ENCODE measurements around the gene TNK2. TPM values are rescaled to one million over a fixed set of nuclear protein-coding genes. Genes with fewer than 3 reads are reported as not detected.

The TNK2 gene
- total and polyA plus RNA-seq, 2 of the 13 experiments (the other 11 are each of a cell fraction or from before 2014, with no cell fraction given) = 4.6 to 5.8 TPM

DNA sequence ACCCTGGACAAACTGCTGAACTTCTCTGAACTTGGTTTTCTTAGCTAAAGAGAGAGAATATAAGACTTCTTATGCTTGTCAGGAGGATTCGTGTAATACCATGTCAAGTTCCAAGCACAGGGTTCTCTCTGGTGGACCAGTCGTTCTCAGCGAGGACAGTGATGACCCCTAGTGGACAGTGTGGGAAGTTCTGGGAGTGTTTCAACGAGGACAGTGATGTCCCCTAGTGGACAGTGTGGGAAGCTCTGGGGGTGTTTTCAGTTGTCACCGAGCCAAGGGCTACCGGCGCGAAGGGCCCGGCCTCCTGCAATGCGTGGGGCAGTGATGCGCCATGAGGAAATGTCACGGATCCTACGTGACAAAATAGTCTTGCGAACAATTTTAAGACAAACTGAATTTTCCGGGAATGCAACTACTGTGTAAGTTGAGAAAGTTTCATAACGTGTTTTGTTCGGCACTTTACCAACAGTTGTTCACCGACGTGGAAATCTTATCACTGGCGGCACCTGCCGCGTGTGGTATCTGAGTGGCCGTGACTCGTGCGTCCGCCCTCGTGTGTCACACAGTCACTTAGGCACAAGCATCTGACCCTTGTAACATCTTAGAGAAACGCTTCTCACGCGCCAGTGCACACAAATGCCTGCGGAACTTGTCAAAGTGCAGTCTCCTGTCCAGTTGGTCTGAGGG, 57.4 kb downstream of the TNK2 start (continued):
- no peak for TF ChIP-seq ZNF607 (CRISPR knock-in tag; IDR thresholded peaks at IDR 0.05; ENCODE audit: borderline replicate concordance)
- TF ChIP-seq, protein P1, sequence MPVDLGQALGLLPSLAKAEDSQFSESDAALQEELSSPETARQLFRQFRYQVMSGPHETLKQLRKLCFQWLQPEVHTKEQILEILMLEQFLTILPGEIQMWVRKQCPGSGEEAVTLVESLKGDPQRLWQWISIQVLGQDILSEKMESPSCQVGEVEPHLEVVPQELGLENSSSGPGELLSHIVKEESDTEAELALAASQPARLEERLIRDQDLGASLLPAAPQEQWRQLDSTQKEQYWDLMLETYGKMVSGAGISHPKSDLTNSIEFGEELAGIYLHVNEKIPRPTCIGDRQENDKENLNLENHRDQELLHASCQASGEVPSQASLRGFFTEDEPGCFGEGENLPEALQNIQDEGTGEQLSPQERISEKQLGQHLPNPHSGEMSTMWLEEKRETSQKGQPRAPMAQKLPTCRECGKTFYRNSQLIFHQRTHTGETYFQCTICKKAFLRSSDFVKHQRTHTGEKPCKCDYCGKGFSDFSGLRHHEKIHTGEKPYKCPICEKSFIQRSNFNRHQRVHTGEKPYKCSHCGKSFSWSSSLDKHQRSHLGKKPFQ (CRISPR knock-in tag; IDR thresholded peaks at IDR 0.05; ENCODE audit: insufficient replicate concordance) = no peak
- no peak for TF ChIP-seq HDAC1 (CRISPR knock-in tag; IDR thresholded peaks at IDR 0.05)
- no peak for TF ChIP-seq ZC3H4 (CRISPR knock-in tag; IDR thresholded peaks at IDR 0.05; ENCODE audit: borderline replicate concordance)
- TF ChIP-seq, protein P2, sequence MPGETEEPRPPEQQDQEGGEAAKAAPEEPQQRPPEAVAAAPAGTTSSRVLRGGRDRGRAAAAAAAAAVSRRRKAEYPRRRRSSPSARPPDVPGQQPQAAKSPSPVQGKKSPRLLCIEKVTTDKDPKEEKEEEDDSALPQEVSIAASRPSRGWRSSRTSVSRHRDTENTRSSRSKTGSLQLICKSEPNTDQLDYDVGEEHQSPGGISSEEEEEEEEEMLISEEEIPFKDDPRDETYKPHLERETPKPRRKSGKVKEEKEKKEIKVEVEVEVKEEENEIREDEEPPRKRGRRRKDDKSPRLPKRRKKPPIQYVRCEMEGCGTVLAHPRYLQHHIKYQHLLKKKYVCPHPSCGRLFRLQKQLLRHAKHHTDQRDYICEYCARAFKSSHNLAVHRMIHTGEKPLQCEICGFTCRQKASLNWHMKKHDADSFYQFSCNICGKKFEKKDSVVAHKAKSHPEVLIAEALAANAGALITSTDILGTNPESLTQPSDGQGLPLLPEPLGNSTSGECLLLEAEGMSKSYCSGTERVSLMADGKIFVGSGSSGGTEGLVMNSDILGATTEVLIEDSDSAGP (CRISPR knock-in tag; IDR thresholded peaks at IDR 0.05; ENCODE audit: borderline replicate concordance) = no peak; the same call in 1 of the 2 replicates
- TF ChIP-seq, protein P3, sequence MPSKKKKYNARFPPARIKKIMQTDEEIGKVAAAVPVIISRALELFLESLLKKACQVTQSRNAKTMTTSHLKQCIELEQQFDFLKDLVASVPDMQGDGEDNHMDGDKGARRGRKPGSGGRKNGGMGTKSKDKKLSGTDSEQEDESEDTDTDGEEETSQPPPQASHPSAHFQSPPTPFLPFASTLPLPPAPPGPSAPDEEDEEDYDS (CRISPR knock-in tag; IDR thresholded peaks at IDR 0.05) = 0 out of 2 replicates have a peak, but pooled peaks have one; percentile 38
- no peak for TF ChIP-seq ZNF12 (CRISPR knock-in tag; IDR thresholded peaks at IDR 0.05)
- TF ChIP-seq, protein P4, sequence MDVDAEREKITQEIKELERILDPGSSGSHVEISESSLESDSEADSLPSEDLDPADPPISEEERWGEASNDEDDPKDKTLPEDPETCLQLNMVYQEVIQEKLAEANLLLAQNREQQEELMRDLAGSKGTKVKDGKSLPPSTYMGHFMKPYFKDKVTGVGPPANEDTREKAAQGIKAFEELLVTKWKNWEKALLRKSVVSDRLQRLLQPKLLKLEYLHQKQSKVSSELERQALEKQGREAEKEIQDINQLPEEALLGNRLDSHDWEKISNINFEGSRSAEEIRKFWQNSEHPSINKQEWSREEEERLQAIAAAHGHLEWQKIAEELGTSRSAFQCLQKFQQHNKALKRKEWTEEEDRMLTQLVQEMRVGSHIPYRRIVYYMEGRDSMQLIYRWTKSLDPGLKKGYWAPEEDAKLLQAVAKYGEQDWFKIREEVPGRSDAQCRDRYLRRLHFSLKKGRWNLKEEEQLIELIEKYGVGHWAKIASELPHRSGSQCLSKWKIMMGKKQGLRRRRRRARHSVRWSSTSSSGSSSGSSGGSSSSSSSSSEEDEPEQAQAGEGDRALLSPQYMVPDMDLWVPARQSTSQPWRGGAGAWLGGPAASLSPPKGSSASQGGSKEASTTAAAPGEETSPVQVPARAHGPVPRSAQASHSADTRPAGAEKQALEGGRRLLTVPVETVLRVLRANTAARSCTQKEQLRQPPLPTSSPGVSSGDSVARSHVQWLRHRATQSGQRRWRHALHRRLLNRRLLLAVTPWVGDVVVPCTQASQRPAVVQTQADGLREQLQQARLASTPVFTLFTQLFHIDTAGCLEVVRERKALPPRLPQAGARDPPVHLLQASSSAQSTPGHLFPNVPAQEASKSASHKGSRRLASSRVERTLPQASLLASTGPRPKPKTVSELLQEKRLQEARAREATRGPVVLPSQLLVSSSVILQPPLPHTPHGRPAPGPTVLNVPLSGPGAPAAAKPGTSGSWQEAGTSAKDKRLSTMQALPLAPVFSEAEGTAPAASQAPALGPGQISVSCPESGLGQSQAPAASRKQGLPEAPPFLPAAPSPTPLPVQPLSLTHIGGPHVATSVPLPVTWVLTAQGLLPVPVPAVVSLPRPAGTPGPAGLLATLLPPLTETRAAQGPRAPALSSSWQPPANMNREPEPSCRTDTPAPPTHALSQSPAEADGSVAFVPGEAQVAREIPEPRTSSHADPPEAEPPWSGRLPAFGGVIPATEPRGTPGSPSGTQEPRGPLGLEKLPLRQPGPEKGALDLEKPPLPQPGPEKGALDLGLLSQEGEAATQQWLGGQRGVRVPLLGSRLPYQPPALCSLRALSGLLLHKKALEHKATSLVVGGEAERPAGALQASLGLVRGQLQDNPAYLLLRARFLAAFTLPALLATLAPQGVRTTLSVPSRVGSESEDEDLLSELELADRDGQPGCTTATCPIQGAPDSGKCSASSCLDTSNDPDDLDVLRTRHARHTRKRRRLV (CRISPR knock-in tag; IDR thresholded peaks at IDR 0.05) = no peak
- TF ChIP-seq NCOR1 (IDR thresholded peaks at IDR 0.05; ENCODE audit: borderline replicate concordance, low read length) = no peak
- no peak for TF ChIP-seq KLF15 (CRISPR knock-in tag; IDR thresholded peaks at IDR 0.05; ENCODE audit: borderline replicate concordance)
- TF ChIP-seq, protein P5, sequence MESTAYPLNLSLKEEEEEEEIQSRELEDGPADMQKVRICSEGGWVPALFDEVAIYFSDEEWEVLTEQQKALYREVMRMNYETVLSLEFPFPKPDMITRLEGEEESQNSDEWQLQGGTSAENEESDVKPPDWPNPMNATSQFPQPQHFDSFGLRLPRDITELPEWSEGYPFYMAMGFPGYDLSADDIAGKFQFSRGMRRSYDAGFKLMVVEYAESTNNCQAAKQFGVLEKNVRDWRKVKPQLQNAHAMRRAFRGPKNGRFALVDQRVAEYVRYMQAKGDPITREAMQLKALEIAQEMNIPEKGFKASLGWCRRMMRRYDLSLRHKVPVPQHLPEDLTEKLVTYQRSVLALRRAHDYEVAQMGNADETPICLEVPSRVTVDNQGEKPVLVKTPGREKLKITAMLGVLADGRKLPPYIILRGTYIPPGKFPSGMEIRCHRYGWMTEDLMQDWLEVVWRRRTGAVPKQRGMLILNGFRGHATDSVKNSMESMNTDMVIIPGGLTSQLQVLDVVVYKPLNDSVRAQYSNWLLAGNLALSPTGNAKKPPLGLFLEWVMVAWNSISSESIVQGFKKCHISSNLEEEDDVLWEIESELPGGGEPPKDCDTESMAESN (CRISPR knock-in tag; conservative IDR thresholded peaks at IDR 0.05) = no peak
- TF ChIP-seq ZBTB7B (CRISPR knock-in tag; IDR thresholded peaks at IDR 0.05) = no peak; the same call in 1 of the 2 replicates
- no peak for TF ChIP-seq NFE2 (CRISPR knock-in tag; IDR thresholded peaks at IDR 0.05)
- TF ChIP-seq ERF (CRISPR knock-in tag; IDR thresholded peaks at IDR 0.05) = peak; percentile 51; the same call in 1 of the 2 replicates
- no peak for TF ChIP-seq ZNF850 (CRISPR knock-in tag; conservative IDR thresholded peaks at IDR 0.05)
- peak; percentile 94 for TF ChIP-seq KDM2A (CRISPR knock-in tag; IDR thresholded peaks at IDR 0.05; ENCODE audit: borderline replicate concordance, low read depth)
- no peak for TF ChIP-seq ZNF260 (CRISPR knock-in tag; IDR thresholded peaks at IDR 0.05; ENCODE audit: borderline replicate concordance, low read depth)
- peak; percentile 68; the same call in 1 of the 2 replicates for TF ChIP-seq FOXK1 (CRISPR knock-in tag; IDR thresholded peaks at IDR 0.05; ENCODE audit: borderline replicate concordance, low read depth)
